H1 (cell line): Measurements from ENCODE around the gene MRGPRE. TPM values are rescaled to one million over a fixed set of nuclear protein-coding genes. Genes with fewer than 3 reads are reported as not detected.

Experiments used
- CTCF ChIA-PET: fragments of 300-600 bp; sonication (Branson Sonifier 250); formaldehyde crosslinking; loops from one replicate; lab custom pipeline; 2021; ENCODE audit not compliant: partially characterized antibody; lab: Charles Lee
- POLR2A ChIA-PET: fragments of 300-600 bp; sonication (Branson Sonifier 250); formaldehyde crosslinking; loops from one replicate; lab custom pipeline; 2021; ENCODE audit warnings: inconsistent platforms; ENCODE audit not compliant: partially characterized antibody; lab: Charles Lee
- DNase-seq, 2 experiments: peaks; one replicate each; pipeline versions ENCODE4 v3.0.0 to v3.0.0-alpha.2; 2010 to 2022; ENCODE audit warnings: low spot score in 2 of 2, low read depth in 1 of 2, mixed read lengths in 1 of 2
- FAIRE-seq: peaks from 2 replicates; lab custom pipeline; 2011; peaks lifted over from hg19 to GRCh38; lab: Jason Lieb, UNC
- H2AFZ ChIP-seq: 2 replicates; pipeline ENCODE4 v1.8.1; 2012; ENCODE audit warnings: low read length, inconsistent platforms
- H2AK5ac ChIP-seq: 2 replicates; pipeline ENCODE4 v1.6.1; 2013; ENCODE audit warnings: low read depth, low read length
- H2BK120ac ChIP-seq: replicated peaks from 2 replicates; pipeline ENCODE3; 2013; ENCODE audit warnings: low read depth, low read length, inconsistent platforms
- H2BK12ac ChIP-seq: 2 replicates; pipeline ENCODE4 v1.6.1; 2013; ENCODE audit warnings: low read depth, low read length
- H2BK15ac ChIP-seq: 2 replicates; pipeline ENCODE4 v1.6.1; 2013; ENCODE audit warnings: low read length
- H2BK20ac ChIP-seq: 2 replicates; pipeline ENCODE4 v1.6.1; 2013; ENCODE audit warnings: low read length
- H2BK5ac ChIP-seq: 2 replicates; pipeline ENCODE4 v1.6.1; 2013; ENCODE audit warnings: low read depth, low read length
- H3K14ac ChIP-seq: 2 replicates; pipeline ENCODE4 v1.6.1; 2013; ENCODE audit warnings: inconsistent platforms; ENCODE audit not compliant: insufficient read length
- H3K18ac ChIP-seq: 2 replicates; pipeline ENCODE4 v1.6.1; 2013; ENCODE audit warnings: low read length; ENCODE audit errors: extremely low read depth
- H3K23ac ChIP-seq: 2 replicates; pipeline ENCODE4 v1.6.1; 2013; ENCODE audit warnings: inconsistent platforms; ENCODE audit not compliant: insufficient read length
- H3K23me2 ChIP-seq: 2 replicates; pipeline ENCODE4 v1.6.1; 2013; ENCODE audit warnings: low read depth, low read length
- H3K27ac ChIP-seq: 2 replicates; pipeline ENCODE4 v1.6.1; 2011; ENCODE audit warnings: low read depth, low read length, inconsistent platforms
- H3K27me3 ChIP-seq, 4 experiments: replicated peaks in 1 of 4; 1 replicate in 1 of 4; 2 replicates in 3 of 4; pipeline versions ENCODE4 v1.6.1 to v1.8.1; 2011 to 2013; ENCODE audit warnings: low read length in 3 of 4, mild to moderate bottlenecking in 3 of 4, inconsistent platforms in 2 of 4, mixed read lengths in 2 of 4, moderate library complexity in 1 of 4; ENCODE audit not compliant: control insufficient read depth in 3 of 4, insufficient read depth in 3 of 4; ENCODE audit errors: extremely low read depth in 1 of 4
- H3K36me3 ChIP-seq, 4 experiments: 2 replicates each; pipeline versions ENCODE4 v1.6.1 to v1.8.1; 2011 to 2013; ENCODE audit warnings: mild to moderate bottlenecking in 4 of 4, low read length in 3 of 4, moderate library complexity in 2 of 4, control low read depth in 1 of 4, inconsistent platforms in 1 of 4; ENCODE audit not compliant: insufficient read depth in 4 of 4, control insufficient read depth in 2 of 4
- H3K4ac ChIP-seq: replicated peaks from 2 replicates; pipeline ENCODE3; 2013; ENCODE audit warnings: low read length, low read depth, mixed read lengths, inconsistent platforms; ENCODE audit not compliant: insufficient read length
- H3K4me1 ChIP-seq, 4 experiments: replicated peaks in 1 of 4; 1 replicate in 1 of 4; 2 replicates in 3 of 4; pipeline versions ENCODE4 v1.6.1 to v1.8.1; 2011 to 2013; ENCODE audit warnings: low read length in 3 of 4, inconsistent platforms in 2 of 4, mixed read lengths in 1 of 4; ENCODE audit not compliant: insufficient read depth in 4 of 4, control insufficient read depth in 3 of 4
- H3K4me2 ChIP-seq, 2 experiments: 2 replicates each; pipeline versions ENCODE4 v1.6.1 to v1.8.1; 2011 to 2013; ENCODE audit warnings: low read depth in 2 of 2, low read length in 2 of 2, control low read depth in 1 of 2, inconsistent platforms in 1 of 2, mild to moderate bottlenecking in 1 of 2; ENCODE audit not compliant: insufficient read depth in 1 of 2
- H3K4me3 ChIP-seq, 4 experiments: fragments of 200-600, 300-600 bp in 1 of 4; sonication (generic), shearing (Covaris generic), sonication (Bioruptor Twin) in 1 of 4; 2 replicates each; pipeline versions ENCODE4 v1.5.1 to v1.8.1; 2011 to 2016; ENCODE audit warnings: low read length in 4 of 4, low read depth in 3 of 4, control low read depth in 2 of 4, inconsistent platforms in 2 of 4, mild to moderate bottlenecking in 2 of 4, mixed read lengths in 1 of 4, moderate library complexity in 1 of 4; ENCODE audit not compliant: insufficient read depth in 2 of 4; ENCODE audit errors: extremely low read depth in 1 of 4
- H3K56ac ChIP-seq: replicated peaks from 2 replicates; pipeline ENCODE3; 2013; ENCODE audit warnings: low read depth, mild to moderate bottlenecking, mixed read lengths, low read length, inconsistent platforms; ENCODE audit not compliant: insufficient read length
- H3K79me1 ChIP-seq: 2 replicates; pipeline ENCODE4 v1.6.1; 2013; ENCODE audit warnings: low read depth, low read length, control low read depth
- H3K79me2 ChIP-seq, 2 experiments: 2 replicates each; pipeline versions ENCODE4 v1.6.1 to v1.8.1; 2012 to 2013; ENCODE audit warnings: low read length in 2 of 2, mild to moderate bottlenecking in 2 of 2, inconsistent platforms in 1 of 2; ENCODE audit not compliant: insufficient read depth in 2 of 2, control insufficient read depth in 1 of 2
- H3K9ac ChIP-seq, 4 experiments: replicated peaks in 1 of 4; 1 replicate in 1 of 4; 2 replicates in 3 of 4; pipeline versions ENCODE4 v1.6.1 to v1.8.1; 2011 to 2013; ENCODE audit warnings: low read depth in 3 of 4, low read length in 3 of 4, control low read depth in 2 of 4, mild to moderate bottlenecking in 2 of 4, moderate library complexity in 2 of 4, inconsistent platforms in 1 of 4; ENCODE audit errors: extremely low read depth in 1 of 4
- H3K9me3 ChIP-seq, 2 experiments: 2 replicates each; pipeline versions ENCODE4 v1.6.1 to v1.8.1; 2012 to 2013; ENCODE audit warnings: mild to moderate bottlenecking in 2 of 2, moderate library complexity in 2 of 2, control low read depth in 1 of 2, inconsistent platforms in 1 of 2, low read depth in 1 of 2, low read length in 1 of 2, mixed read lengths in 1 of 2; ENCODE audit not compliant: insufficient read depth in 2 of 2
- H4K20me1 ChIP-seq, 2 experiments: replicated peaks in 1 of 2; 2 replicates each; pipeline versions ENCODE3 to v1.8.1; 2011 to 2013; ENCODE audit warnings: inconsistent platforms in 2 of 2, low read length in 2 of 2, mild to moderate bottlenecking in 1 of 2; ENCODE audit not compliant: insufficient read depth in 2 of 2, control insufficient read depth in 1 of 2
- H4K5ac ChIP-seq: 2 replicates; pipeline ENCODE4 v1.6.1; 2013; ENCODE audit warnings: low read length, low read depth, mixed read lengths, inconsistent platforms; ENCODE audit not compliant: insufficient read length
- H4K8ac ChIP-seq: 2 replicates; pipeline ENCODE4 v1.8.0; 2013; ENCODE audit warnings: mild to moderate bottlenecking, moderate library complexity, low read length, inconsistent platforms; ENCODE audit not compliant: insufficient read depth; ENCODE audit errors: extremely low read depth
- H4K91ac ChIP-seq: replicated peaks from 2 replicates; pipeline ENCODE3; 2013; ENCODE audit warnings: low read length, mixed read lengths, inconsistent platforms; ENCODE audit not compliant: insufficient read length
- ATF2 ChIP-seq: IDR thresholded peaks from 2 replicates; pipeline ENCODE4 v1.6.1; 2012; ENCODE audit warnings: low read length, inconsistent platforms
- BRCA1 ChIP-seq: IDR thresholded peaks from 2 replicates; pipeline ENCODE4 v1.6.1; 2012; ENCODE audit warnings: low read depth, low read length, improper control_type of control experiment
- CBX5 ChIP-seq: fragments of 300-800, 300-1000 bp; sonication (generic); IDR thresholded peaks from 2 replicates; pipeline ENCODE4 v1.7.1; 2016; ENCODE audit warnings: antibody characterized with exemption, low read length, low read depth
- HDAC6 ChIP-seq: IDR thresholded peaks from one replicate; pipeline ENCODE4 v1.7.1; 2012; ENCODE audit warnings: low read depth, mild to moderate bottlenecking, inconsistent platforms, low read length, moderate library complexity
- JUN ChIP-seq: IDR thresholded peaks from 2 replicates; pipeline ENCODE4 v1.6.1; 2011; ENCODE audit warnings: low read depth, mild to moderate bottlenecking, improper control_type of control experiment, low read length
- MAX ChIP-seq: IDR thresholded peaks from 2 replicates; pipeline ENCODE4 v1.6.1; 2012; ENCODE audit warnings: inconsistent platforms
- NANOG ChIP-seq: IDR thresholded peaks from 2 replicates; pipeline ENCODE4 v1.6.1; 2011; ENCODE audit warnings: low read length, low read depth, mild to moderate bottlenecking, inconsistent platforms; ENCODE audit not compliant: insufficient read depth, poor library complexity, severe bottlenecking
- SAP30 ChIP-seq: fragments of 300-600 bp; sonication (generic); IDR thresholded peaks from 2 replicates; pipeline ENCODE4 v1.7.1; 2012; ENCODE audit warnings: low read length, moderate library complexity, mild to moderate bottlenecking, inconsistent platforms; ENCODE audit not compliant: insufficient read depth, insufficient replicate concordance
- WGBS, 2 experiments: shearing (Covaris generic) in 1 of 2; methylation state at CpG; one replicate each; pipeline versions ENCODE4 v1.1.6 to v1.1.7; 2013 to 2015; ENCODE audit warnings: low lambda C conversion rate in 2 of 2, mixed read lengths in 2 of 2, inconsistent platforms in 1 of 2, low coverage in 1 of 2, missing lambda C conversion rate in 1 of 2; ENCODE audit not compliant: insufficient replicate concordance in 2 of 2, insufficient coverage in 1 of 2, insufficient read length in 1 of 2; ENCODE audit errors: extremely low coverage in 1 of 2, missing lambda C conversion rate in 1 of 2; 5-methylcytosine and 5-hydroxymethylcytosine counted together
- polyA plus RNA-seq, 7 experiments: library from polyadenylated mRNA; depleted of rRNA in 3 of 7; stranded (reverse) in 5 of 7; unstranded in 2 of 7; fragments of >200 nt in 5 of 7; fragments of 200-250 nt in 2 of 7; gene quantifications; 1 replicate in 5 of 7; 2 replicates in 1 of 7; 4 replicates in 1 of 7; pipeline versions ENCODE4 v1.2.1 to v1.2.3, GENCODE V29; 2011 to 2013; ENCODE audit warnings: missing spikeins in 2 of 7, mixed read lengths in 2 of 7
- total RNA-seq: library from RNA; stranded (reverse); fragmentation: NEBNext Ultra II Directional; extraction: Animal tissue kit (Norgen Biotek cat#: 25700); gene quantifications from 2 replicates; pipeline ENCODE4 v1.2.1, GENCODE V29; 2021

MRGPRE gene
- total and polyA plus RNA-seq, 2 of the 8 experiments (the other 6 are each of a cell fraction or from before 2014, with no cell fraction given) = not detected

- H3K9ac ChIP-seq = no peak overlapping the region
- no peak overlapping the region for H2BK5ac ChIP-seq
- ChIA-PET POLR2A (interaction anchor here (1.0 to 1.6 kb wide), 2 partner anchors 160 to 165 kb away, joined by 3 to 4 read pairs; no protein-coding TSS in a partner anchor), CTCF (interaction anchor here (0.6 to 2.0 kb wide), 12 partner anchors 10 to 182 kb away, joined by 3 to 6 read pairs (median 4); no protein-coding TSS in a partner anchor)
- H4K91ac ChIP-seq = no peak overlapping the region
- no peaks in the 10 kb centered on the region for H3K79me2 ChIP-seq
- no peak overlapping the region for H3K4ac ChIP-seq
- DNase-seq (no peak), FAIRE-seq (no peak)
- H3K4me1 ChIP-seq = peaks cover 0 to 27% (median 10%) of the 10 kb centered on the region in 4 experiments; a peak in 6 of 7 replicates
- WGBS, 2 experiments = 89% methylated on average over 10 of the region's 11 CpGs; no CpG with 5 or more reads in 1 of the 2 experiments
- no peaks in the 10 kb centered on the region for H3K79me1 ChIP-seq
- no peak overlapping the region for H3K18ac ChIP-seq
- H3K23ac ChIP-seq = no peak overlapping the region
- no peak overlapping the region for H2BK15ac ChIP-seq
- no peak overlapping the region for H3K27ac ChIP-seq
- H2BK12ac ChIP-seq = peak overlapping the region; percentile 27; the same call in 1 of the 2 replicates
- H3K56ac ChIP-seq = no peak overlapping the region
- H2AFZ ChIP-seq = no peak overlapping the region
- H4K5ac ChIP-seq = no peak overlapping the region
- H3K27me3 ChIP-seq = no peaks in the 10 kb centered on the region
- H3K23me2 ChIP-seq = no peaks in the 10 kb centered on the region; the same call in 1 of the 2 replicates
- H3K4me3 ChIP-seq = no peak overlapping the region
- no peak overlapping the region for H3K14ac ChIP-seq
- no peak overlapping the region for H3K4me2 ChIP-seq
- no peaks in the 10 kb centered on the region for H3K36me3 ChIP-seq
- H2BK120ac ChIP-seq = no peak overlapping the region
- no peak overlapping the region for H2AK5ac ChIP-seq
- H4K8ac ChIP-seq = no peak overlapping the region; the same call in 1 of the 2 replicates
- no peaks in the 10 kb centered on the region for H4K20me1 ChIP-seq
- no peak overlapping the region for H2BK20ac ChIP-seq
- H3K9me3 ChIP-seq = no peaks in the 10 kb centered on the region
- TF ChIP-seq SAP30 (no peak), CBX5 (no peak), HDAC6 (no peak), NANOG (no peak), ATF2 (no peak), MAX (no peak), JUN (no peak), BRCA1 (no peak)
These were observed 12.1 kb downstream of the MRGPRE start for GRCh38 chr11:3220101-3220500.
